ENCODE results near the gene CEP290. TPM values are rescaled to one million over a fixed set of nuclear protein-coding genes. Genes with fewer than 3 reads are reported as not detected.

CEP290 gene
- total RNA-seq: 10 to 100 TPM; 11.2 to 16.2 TPM
- 1 to 10 TPM; 2.1 to 4.9 TPM for polyA plus RNA-seq
- long read RNA-seq, donor 1, partial matches to known transcripts: 8 of 10 reads
- long read RNA-seq, donor 1, other reads (novel, unspliced or antisense): 2 of 10 reads
- long read RNA-seq, donor 2, partial matches to known transcripts: 5 of 7 reads
- long read RNA-seq, donor 2, other reads (novel, unspliced or antisense): 2 of 7 reads

- ATAC-seq (ENCODE audit: low FRiP score) (peak; percentile 100), DNase-seq (peak; percentile 97)
- WGBS, 2 donors: 0 to 1% methylated on average over 49 of the region's 49 CpGs
- H3K4me3 ChIP-seq (ENCODE audit: low read length in 2 of 2): peak within 1 kb of the TSS; percentile 76 to 84
- intact Hi-C loops (cut with DNase I): no loop called here
- H3K27ac ChIP-seq (ENCODE audit: low read depth in 1 of 2, low read length in 2 of 2): peak within 1 kb of the TSS in 1 of 2 donors; percentile 34
- H3K9me3 ChIP-seq (ENCODE audit: control insufficient read depth, low read length): no peaks in the 10 kb centered on the region
- no peaks in the 10 kb centered on the region for H3K36me3 ChIP-seq (ENCODE audit: control insufficient read depth in 1 of 2, insufficient read depth in 2 of 2, low read length in 1 of 2)
- no peaks in the 10 kb centered on the region for H3K27me3 ChIP-seq (ENCODE audit: control insufficient read depth in 1 of 2, insufficient read depth in 2 of 2, low read length in 1 of 2)
- no peaks in the 10 kb centered on the region for H3K4me1 ChIP-seq (ENCODE audit: control insufficient read depth in 1 of 2, insufficient read depth in 2 of 2, low read length in 2 of 2)
Observed at GRCh38 chr12:88141774-88142609, at the start of gene CEP290, which contains the start of gene TMTC3. CEP290 (minus strand) TSS chr12:88142088; CDS start chr12:88141307, 781 bp downstream. TMTC3 (plus strand) TSS chr12:88142307; CDS start chr12:88148316, 6,009 bp downstream.

- H3K4me1 ChIP-seq (ENCODE audit: control insufficient read depth in 1 of 2, insufficient read depth in 2 of 2, low read length in 2 of 2): no peaks in the 10 kb centered on the region
- intact Hi-C loops (cut with DNase I): no loop called here
- H3K27ac ChIP-seq (ENCODE audit: low read depth in 1 of 2, low read length in 2 of 2): no peak overlapping the region
- DNase-seq (no peak), ATAC-seq (ENCODE audit: low FRiP score) (no peak)
- 73 to 78% methylated on average over 1 of the region's 1 CpG for WGBS, 2 donors
- H3K36me3 ChIP-seq (ENCODE audit: control insufficient read depth in 1 of 2, insufficient read depth in 2 of 2, low read length in 1 of 2): peaks cover 0 to 5% of the 10 kb centered on the region in 2 donors
- no peak overlapping the region for H3K4me3 ChIP-seq (ENCODE audit: low read length in 2 of 2)
- no peaks in the 10 kb centered on the region for H3K27me3 ChIP-seq (ENCODE audit: control insufficient read depth in 1 of 2, insufficient read depth in 2 of 2, low read length in 1 of 2)
- peaks cover 2% of the 10 kb centered on the region for H3K9me3 ChIP-seq (ENCODE audit: control insufficient read depth, low read length)
Observed at GRCh38 chr12:88188180-88188579, 46.3 kb upstream of the CEP290 start.

- no peak for ATAC-seq (ENCODE audit: low FRiP score)
- WGBS, 2 donors: 92 to 94% methylated on average over 2 of the region's 2 CpGs
Observed at GRCh38 chr12:88187571-88187970, 45.7 kb upstream of the CEP290 start.

GRCh38 chr12:88185988-88186387 lies 44.1 kb upstream of the CEP290 start:
- Histone ChIP-seq H3K27ac (ENCODE audit: low read depth in 1 of 2, low read length in 2 of 2) (no peak overlapping the region), H3K27me3 (ENCODE audit: control insufficient read depth in 1 of 2, insufficient read depth in 2 of 2, low read length in 1 of 2) (no peaks in the 10 kb centered on the region), H3K4me1 (ENCODE audit: control insufficient read depth in 1 of 2, insufficient read depth in 2 of 2, low read length in 2 of 2) (no peaks in the 10 kb centered on the region), H3K36me3 (ENCODE audit: control insufficient read depth in 1 of 2, insufficient read depth in 2 of 2, low read length in 1 of 2) (peaks cover 3 to 4% of the 10 kb centered on the region in 2 donors), H3K4me3 (ENCODE audit: low read length in 2 of 2) (no peak overlapping the region), H3K9me3 (ENCODE audit: control insufficient read depth, low read length) (peaks cover 2% of the 10 kb centered on the region)
- ATAC-seq (ENCODE audit: low FRiP score): no peak
- intact Hi-C loops (cut with DNase I): no loop called here
- no peak for DNase-seq

More at GRCh38 chr12:88187571-88187970, 45.7 kb upstream of the CEP290 start:
- no peak overlapping the region for H3K4me3 ChIP-seq (ENCODE audit: low read length in 2 of 2)
- intact Hi-C loops (cut with DNase I): no loop called here
- peaks cover 4 to 5% of the 10 kb centered on the region in 2 donors for H3K36me3 ChIP-seq (ENCODE audit: control insufficient read depth in 1 of 2, insufficient read depth in 2 of 2, low read length in 1 of 2)
- no peak for DNase-seq
- no peaks in the 10 kb centered on the region for H3K27me3 ChIP-seq (ENCODE audit: control insufficient read depth in 1 of 2, insufficient read depth in 2 of 2, low read length in 1 of 2)
- H3K9me3 ChIP-seq (ENCODE audit: control insufficient read depth, low read length): peaks cover 2% of the 10 kb centered on the region
- H3K27ac ChIP-seq (ENCODE audit: low read depth in 1 of 2, low read length in 2 of 2): no peak overlapping the region
- H3K4me1 ChIP-seq (ENCODE audit: control insufficient read depth in 1 of 2, insufficient read depth in 2 of 2, low read length in 2 of 2): no peaks in the 10 kb centered on the region

GRCh38 chr12:88185279-88185678 lies 43.4 kb upstream of the CEP290 start:
- Histone ChIP-seq H3K27me3 (ENCODE audit: control insufficient read depth in 1 of 2, insufficient read depth in 2 of 2, low read length in 1 of 2) (no peaks in the 10 kb centered on the region), H3K36me3 (ENCODE audit: control insufficient read depth in 1 of 2, insufficient read depth in 2 of 2, low read length in 1 of 2) (peaks cover 3 to 4% of the 10 kb centered on the region in 2 donors), H3K4me1 (ENCODE audit: control insufficient read depth in 1 of 2, insufficient read depth in 2 of 2, low read length in 2 of 2) (no peaks in the 10 kb centered on the region), H3K9me3 (ENCODE audit: control insufficient read depth, low read length) (peaks cover 2% of the 10 kb centered on the region), H3K4me3 (ENCODE audit: low read length in 2 of 2) (no peak overlapping the region), H3K27ac (ENCODE audit: low read depth in 1 of 2, low read length in 2 of 2) (no peak overlapping the region)
- 99% methylated on average over 2 of the region's 2 CpGs for WGBS, 2 donors
- ATAC-seq (ENCODE audit: low FRiP score) (no peak), DNase-seq (no peak)
- intact Hi-C loops (cut with DNase I): no loop called here

- peaks cover 5 to 7% of the 10 kb centered on the region in 2 donors for H3K36me3 ChIP-seq (ENCODE audit: control insufficient read depth in 1 of 2, insufficient read depth in 2 of 2, low read length in 1 of 2)
- no peak for ATAC-seq (ENCODE audit: low FRiP score)
- intact Hi-C loops (cut with DNase I): no loop called here
Observed at GRCh38 chr12:88184196-88184595, 42.3 kb upstream of the CEP290 start.

GRCh38 chr12:88182416-88182815 lies 40.5 kb upstream of the CEP290 start:
- Histone ChIP-seq H3K36me3 (ENCODE audit: control insufficient read depth in 1 of 2, insufficient read depth in 2 of 2, low read length in 1 of 2) (peaks cover 5 to 7% of the 10 kb centered on the region in 2 donors), H3K27me3 (ENCODE audit: control insufficient read depth in 1 of 2, insufficient read depth in 2 of 2, low read length in 1 of 2) (no peaks in the 10 kb centered on the region), H3K9me3 (ENCODE audit: control insufficient read depth, low read length) (peaks cover 2% of the 10 kb centered on the region), H3K27ac (ENCODE audit: low read depth in 1 of 2, low read length in 2 of 2) (no peak overlapping the region), H3K4me1 (ENCODE audit: control insufficient read depth in 1 of 2, insufficient read depth in 2 of 2, low read length in 2 of 2) (no peaks in the 10 kb centered on the region), H3K4me3 (ENCODE audit: low read length in 2 of 2) (no peak overlapping the region)
- no peak for DNase-seq
- ATAC-seq (ENCODE audit: low FRiP score): no peak
- WGBS, 2 donors: 94 to 95% methylated on average over 3 of the region's 3 CpGs
- intact Hi-C loops (cut with DNase I): no loop called here

More at GRCh38 chr12:88184196-88184595, 42.3 kb upstream of the CEP290 start:
- WGBS, 2 donors: 66 to 71% methylated on average over 3 of the region's 3 CpGs
- Histone ChIP-seq H3K27ac (ENCODE audit: low read depth in 1 of 2, low read length in 2 of 2) (no peak overlapping the region), H3K4me1 (ENCODE audit: control insufficient read depth in 1 of 2, insufficient read depth in 2 of 2, low read length in 2 of 2) (no peaks in the 10 kb centered on the region), H3K9me3 (ENCODE audit: control insufficient read depth, low read length) (peaks cover 2% of the 10 kb centered on the region), H3K4me3 (ENCODE audit: low read length in 2 of 2) (no peak overlapping the region), H3K27me3 (ENCODE audit: control insufficient read depth in 1 of 2, insufficient read depth in 2 of 2, low read length in 1 of 2) (no peaks in the 10 kb centered on the region)
- DNase-seq: no peak

- ATAC-seq (ENCODE audit: low FRiP score): no peak
- DNase-seq: no peak
- peaks cover 2% of the 10 kb centered on the region for H3K9me3 ChIP-seq (ENCODE audit: control insufficient read depth, low read length)
- H3K4me3 ChIP-seq (ENCODE audit: low read length in 2 of 2): no peak overlapping the region
- no peaks in the 10 kb centered on the region for H3K27me3 ChIP-seq (ENCODE audit: control insufficient read depth in 1 of 2, insufficient read depth in 2 of 2, low read length in 1 of 2)
- H3K36me3 ChIP-seq (ENCODE audit: control insufficient read depth in 1 of 2, insufficient read depth in 2 of 2, low read length in 1 of 2): peaks cover 5 to 7% of the 10 kb centered on the region in 2 donors
- intact Hi-C loops (cut with DNase I): no loop called here
- H3K4me1 ChIP-seq (ENCODE audit: control insufficient read depth in 1 of 2, insufficient read depth in 2 of 2, low read length in 2 of 2): no peaks in the 10 kb centered on the region
- H3K27ac ChIP-seq (ENCODE audit: low read depth in 1 of 2, low read length in 2 of 2): no peak overlapping the region
- 80 to 87% methylated on average over 3 of the region's 3 CpGs for WGBS, 2 donors
Observed at GRCh38 chr12:88181881-88182280, 40.0 kb upstream of the CEP290 start.

All from aorta (tissue), 5 donors.